SK-N-SH (cell line): ENCODE measurements around the gene SV2A.
A peak's percentile ranks its signal among the peaks of the same experiment; 100 is the strongest.

ENCODE experiments used
- CTCF ChIP-seq: fragments of 200-600 bp; sonication (generic); IDR thresholded peaks from 2 replicates; pipeline ENCODE4 v1.6.1; 2017; ENCODE audit warnings: antibody characterized with exemption, mild to moderate bottlenecking, moderate library complexity
- EP300 ChIP-seq, 2 experiments: IDR thresholded peaks; 2 replicates each; pipeline versions ENCODE4 v1.4.0 to v1.6.1; 2012; ENCODE audit warnings: borderline replicate concordance in 1 of 2, low read depth in 1 of 2, low read length in 1 of 2
- EZH2phosphoT487 ChIP-seq: fragments of 200-600 bp; sonication (generic); IDR thresholded peaks from 2 replicates; pipeline ENCODE4 v1.6.1; 2017; ENCODE audit warnings: low read depth, mixed run types, mild to moderate bottlenecking, antibody characterized with exemption, moderate library complexity, borderline replicate concordance
- FOSL2 ChIP-seq: IDR thresholded peaks from 2 replicates; pipeline ENCODE4 v1.4.0; 2012; ENCODE audit warnings: low read depth, mild to moderate bottlenecking, moderate library complexity, borderline replicate concordance
- GATA2 ChIP-seq: sonication (generic); formaldehyde crosslinking; IDR thresholded peaks from 2 replicates; pipeline ENCODE4 v1.5.0; 2020; ENCODE audit warnings: mild to moderate bottlenecking, missing genetic modification reagents
- MAX ChIP-seq: IDR thresholded peaks from 2 replicates; pipeline ENCODE4 v1.4.0; 2012; ENCODE audit warnings: low read depth
- NRF1 ChIP-seq: IDR thresholded peaks from 2 replicates; pipeline ENCODE4 v1.6.1; 2012; ENCODE audit warnings: low read depth, mild to moderate bottlenecking, low read length
- POLR2AphosphoS5 ChIP-seq: IDR thresholded peaks from 2 replicates; pipeline ENCODE4 v1.6.1; 2012; ENCODE audit warnings: low read depth, low read length
- RAD21 ChIP-seq: IDR thresholded peaks from 2 replicates; pipeline ENCODE4 v1.6.1; 2012; ENCODE audit warnings: mild to moderate bottlenecking, low read length
- TCF12 ChIP-seq: IDR thresholded peaks from 2 replicates; pipeline ENCODE4 v1.4.0; 2012

GRCh38 chr1:149917571-149918144, at the start of gene SV2A:
- TF ChIP-seq CTCF (no peak), NRF1 (no peak), FOSL2 (no peak), GATA2 (CRISPR knock-in tag) (no peak), EZH2phosphoT487 (no peak), POLR2AphosphoS5 (peak; percentile 51), RAD21 (no peak), EP300 (IDR thresholded peaks at IDR 0.05; ENCODE audit: borderline replicate concordance in 1 of 2, low read depth in 1 of 2, low read length in 1 of 2) (no peak), TCF12 (no peak), MAX (peak; percentile 72)
